Inflammatory macrophage treated with lipopolysaccharide for 1 hour (primary cell): ENCODE data around the gene HM13.
"Not testable (repeated sequence)": the region's sequence is repeated elsewhere in the genome, so short reads cannot be mapped to it uniquely, and the experiment has no call there.

Source experiments
- DNase-seq, 2 donors: peaks; one replicate each; pipeline ENCODE4 v3.0.0-alpha.2; 2020 to 2022

HM13 gene, protein sequence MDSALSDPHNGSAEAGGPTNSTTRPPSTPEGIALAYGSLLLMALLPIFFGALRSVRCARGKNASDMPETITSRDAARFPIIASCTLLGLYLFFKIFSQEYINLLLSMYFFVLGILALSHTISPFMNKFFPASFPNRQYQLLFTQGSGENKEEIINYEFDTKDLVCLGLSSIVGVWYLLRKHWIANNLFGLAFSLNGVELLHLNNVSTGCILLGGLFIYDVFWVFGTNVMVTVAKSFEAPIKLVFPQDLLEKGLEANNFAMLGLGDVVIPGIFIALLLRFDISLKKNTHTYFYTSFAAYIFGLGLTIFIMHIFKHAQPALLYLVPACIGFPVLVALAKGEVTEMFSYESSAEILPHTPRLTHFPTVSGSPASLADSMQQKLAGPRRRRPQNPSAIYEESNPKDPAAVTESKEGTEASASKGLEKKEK

DNA sequence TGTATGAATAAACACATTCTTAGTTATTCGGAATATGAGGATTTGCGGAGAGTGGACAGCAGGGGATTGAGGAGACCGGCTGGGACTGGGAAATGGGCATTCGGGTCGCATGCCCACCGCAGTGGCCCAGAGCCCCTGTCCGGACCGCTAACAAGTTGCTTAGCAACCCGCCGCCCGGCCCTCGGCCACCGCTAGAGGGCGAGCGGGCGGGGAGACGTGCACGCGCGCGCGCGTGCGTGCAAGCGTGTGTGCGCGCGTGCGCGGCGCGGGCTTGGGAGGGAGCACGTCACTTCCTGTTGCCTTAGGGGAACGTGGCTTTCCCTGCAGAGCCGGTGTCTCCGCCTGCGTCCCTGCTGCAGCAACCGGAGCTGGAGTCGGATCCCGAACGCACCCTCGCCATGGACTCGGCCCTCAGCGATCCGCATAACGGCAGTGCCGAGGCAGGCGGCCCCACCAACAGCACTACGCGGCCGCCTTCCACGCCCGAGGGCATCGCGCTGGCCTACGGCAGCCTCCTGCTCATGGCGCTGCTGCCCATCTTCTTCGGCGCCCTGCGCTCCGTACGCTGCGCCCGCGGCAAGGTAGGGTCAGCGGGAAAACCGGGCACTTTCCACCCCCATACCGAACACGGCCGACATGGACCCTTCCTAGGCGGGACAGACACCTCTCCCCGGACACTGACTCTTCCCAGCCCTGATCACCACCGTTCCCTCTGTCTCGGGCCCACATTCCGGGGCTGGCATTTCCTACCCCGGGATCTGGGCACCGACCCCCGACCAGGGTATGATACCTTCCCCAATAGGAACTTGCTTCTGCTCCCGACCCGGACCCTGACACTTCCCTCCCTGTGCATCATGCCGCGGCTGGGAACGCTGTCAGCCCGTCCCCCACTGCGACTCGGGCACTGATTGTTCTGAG, at the start of gene HM13:
Gene HM13 (plus strand): TSS at position 289 of the 918 bp plus-strand sequence. CDS start 110 bp downstream, at position 399.
- DNase-seq = peak; percentile 85 to 95

DNA sequence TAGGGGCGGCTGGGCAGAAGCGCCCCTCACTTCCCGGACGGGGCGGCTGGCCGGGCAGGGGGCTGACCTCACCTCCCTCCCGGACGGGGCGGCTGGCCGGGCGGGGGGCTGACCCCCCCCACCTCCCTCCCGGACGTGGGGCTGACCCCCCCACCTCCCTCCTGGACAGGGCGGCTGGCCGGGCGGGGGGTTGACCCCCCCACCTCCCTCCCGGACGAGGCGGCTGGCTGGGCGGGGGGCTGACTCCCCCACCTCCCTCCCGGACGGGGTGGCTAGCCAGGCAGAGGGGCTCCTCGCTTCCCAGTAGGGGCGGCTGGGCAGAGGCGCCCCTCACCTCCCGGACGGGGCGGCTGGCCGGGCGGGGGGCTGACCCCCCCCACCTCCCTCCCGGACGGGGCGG, 43.3 kb upstream of the HM13 start:
- DNase-seq = not testable (repeated sequence)

DNA sequence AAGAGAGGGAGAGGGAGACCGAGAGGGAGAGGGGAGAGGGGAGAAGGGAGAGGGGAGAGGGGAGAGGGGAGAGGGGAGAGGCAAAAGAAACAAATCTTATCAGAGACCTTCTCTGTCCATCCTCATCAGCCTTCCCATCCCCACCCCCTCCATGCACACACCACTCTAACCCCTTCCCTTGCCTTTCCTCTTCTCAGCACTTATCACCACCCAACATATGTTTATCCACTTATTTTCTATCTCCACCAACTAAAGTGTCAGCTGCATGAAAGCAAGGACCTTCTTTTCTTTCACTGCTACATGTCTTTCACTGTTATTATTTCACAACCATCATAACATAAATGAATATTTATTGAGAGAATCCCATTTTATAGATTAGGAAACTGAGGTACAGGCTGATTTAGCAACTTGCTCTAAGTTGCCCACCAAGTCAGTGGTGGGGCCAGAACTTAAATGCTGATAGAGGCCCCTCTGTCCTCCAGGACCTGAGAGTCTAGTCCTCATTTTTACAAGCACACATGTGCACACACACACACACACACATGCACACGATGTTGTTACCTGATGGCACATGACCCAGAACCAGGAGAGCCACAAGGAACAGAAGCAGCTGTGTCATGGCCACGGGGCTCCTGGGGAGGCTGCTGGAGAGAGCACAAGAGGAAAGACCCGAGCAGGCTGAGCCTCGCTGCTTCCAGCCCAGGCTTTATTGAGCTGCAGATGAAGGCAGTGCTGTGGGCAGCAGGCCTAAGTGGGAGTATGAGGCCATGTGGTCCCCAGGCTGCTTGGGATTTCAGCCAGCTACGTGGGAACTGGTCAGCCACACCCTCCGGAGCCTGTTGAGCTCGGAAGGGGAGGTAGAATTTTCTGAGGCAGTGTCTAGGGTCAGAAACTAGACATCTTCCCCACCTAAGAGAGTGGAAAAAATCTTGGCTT, 41.6 kb upstream of the HM13 start:
- no peak for DNase-seq

DNA sequence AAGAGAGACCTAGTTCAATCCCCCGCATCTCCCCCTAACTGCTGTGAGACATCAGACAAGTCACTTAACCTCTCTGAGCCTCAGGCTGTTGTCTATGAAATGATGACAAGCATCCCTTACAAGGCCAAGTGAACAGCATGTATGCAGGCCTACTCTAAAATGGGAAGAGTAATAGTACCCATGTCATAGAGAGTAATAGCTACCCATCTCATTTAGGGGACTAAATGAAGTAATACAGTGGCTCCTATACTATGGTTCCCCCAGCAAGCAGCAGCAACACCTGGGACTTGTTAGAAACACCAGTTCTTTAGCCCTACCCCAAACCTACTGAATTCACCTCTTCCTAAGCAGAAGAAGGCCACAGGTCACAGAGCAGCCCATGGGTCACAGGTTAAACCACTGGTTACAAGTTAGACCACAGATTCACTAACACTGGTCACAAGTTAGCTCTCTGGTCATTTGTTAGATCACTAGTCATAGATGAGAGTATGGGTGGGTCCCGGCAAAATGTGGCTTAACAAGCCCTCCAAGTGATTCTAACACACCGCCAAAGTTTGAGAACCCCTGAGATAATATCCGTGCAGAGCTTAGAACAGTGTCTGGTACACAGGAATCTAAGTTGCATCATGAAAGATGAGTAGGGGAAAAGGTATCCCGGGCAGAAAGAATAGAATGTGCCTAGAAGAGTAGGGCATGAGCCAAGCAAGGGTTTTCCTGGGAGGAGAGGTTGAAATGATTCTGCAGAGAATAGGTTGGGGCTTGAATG, 40.7 kb upstream of the HM13 start:
- no peak for DNase-seq

DNA sequence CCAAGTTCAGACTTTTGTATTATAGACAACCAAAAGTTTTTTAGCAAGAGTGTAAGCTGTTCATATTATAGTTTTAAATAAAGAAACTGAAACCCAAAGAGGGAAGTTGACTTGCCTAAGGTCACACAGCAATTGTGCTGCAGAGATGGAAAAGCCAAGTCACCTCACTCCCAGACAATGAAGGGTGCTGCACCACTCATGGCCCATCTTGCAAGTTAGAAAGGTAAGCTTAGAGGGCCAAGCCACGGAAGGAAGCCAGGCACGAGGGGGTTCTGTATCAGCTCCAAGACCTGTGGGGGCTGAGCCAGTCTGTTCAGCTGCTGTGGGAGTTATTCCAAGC, 40.2 kb upstream of the HM13 start:
- DNase-seq = peak; percentile 30 to 36

DNA sequence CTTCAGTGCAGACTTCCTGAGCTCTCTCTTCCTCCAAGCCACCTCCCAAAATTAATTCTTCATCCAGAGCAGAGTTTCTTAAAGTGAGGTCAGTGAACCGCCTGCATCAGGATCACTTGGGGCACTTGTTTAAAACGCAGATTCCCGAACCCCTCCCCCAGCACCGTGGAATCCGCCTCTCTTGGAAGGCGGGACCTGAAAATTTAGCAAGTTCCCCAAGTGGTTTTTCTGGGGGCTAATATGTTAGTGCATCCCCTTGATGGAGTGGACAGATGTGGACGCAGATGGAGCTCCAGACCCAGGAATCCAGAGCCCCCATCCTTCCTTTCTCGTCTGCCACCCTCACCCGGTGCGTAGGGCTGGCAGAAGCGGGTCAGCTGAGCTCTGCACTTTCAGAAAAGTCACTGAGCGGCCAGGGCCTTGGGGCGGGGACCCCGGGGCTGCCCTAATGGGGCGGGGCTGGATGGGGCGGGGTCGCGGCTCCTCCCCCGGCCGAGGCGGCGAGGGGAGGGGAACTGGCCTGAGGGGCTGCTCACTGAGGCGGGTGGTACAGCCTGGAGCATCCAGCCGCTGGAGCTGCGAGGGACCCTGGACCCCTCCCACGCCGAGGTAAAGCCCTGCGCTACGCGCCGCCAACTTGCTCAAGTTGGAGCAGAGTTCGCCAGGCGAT, 39.3 kb upstream of the HM13 start, which contains the start of the genes DEFB124 and REM1:
Gene DEFB124 (minus strand): TSS at position 370 of the 670 bp plus-strand sequence. CDS start 2,114 bp downstream, outside the sequence.
Gene REM1 (plus strand): TSS at position 531 of the 670 bp plus-strand sequence. CDS start 1,158 bp downstream, outside the sequence.
- no peak for DNase-seq

DNA sequence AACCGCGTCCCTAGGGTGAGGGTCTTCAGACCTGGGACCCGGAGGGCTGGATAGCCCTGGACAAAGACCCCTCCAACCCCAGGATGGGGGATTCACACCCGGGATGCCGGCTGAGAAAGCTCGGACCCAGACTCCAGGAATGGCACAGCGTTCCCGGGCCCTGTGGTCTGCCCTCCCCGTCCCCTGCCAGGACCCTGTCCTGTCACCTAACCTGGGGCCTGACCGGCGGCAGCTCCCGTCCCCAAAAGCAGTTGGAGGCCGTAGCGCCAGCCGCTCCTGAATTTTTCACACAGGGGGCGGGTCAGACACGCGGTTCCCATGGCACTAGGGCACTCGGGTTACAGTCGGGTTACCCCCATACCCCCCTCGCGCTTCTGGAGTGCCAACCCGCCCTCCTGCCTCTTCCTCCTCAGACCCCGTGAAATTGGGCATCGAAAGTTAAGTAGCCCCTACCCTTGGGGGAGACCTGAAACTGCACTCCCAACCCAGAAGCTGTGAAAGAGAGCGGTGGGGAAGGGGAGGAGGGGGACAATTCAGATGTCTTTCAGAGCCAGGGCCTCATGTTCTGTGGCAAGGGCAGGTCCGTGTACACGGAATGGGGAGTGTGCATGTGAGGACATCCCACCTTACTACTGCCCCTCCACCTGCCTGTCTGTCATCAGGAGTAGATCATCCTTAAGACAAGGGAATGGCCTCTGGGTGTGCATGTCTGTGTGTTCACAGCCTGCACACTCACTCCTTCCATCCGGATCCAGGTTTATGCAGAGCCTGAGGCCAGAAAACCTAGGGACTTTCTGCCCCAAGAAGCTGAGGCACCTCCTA, 38.6 kb upstream of the HM13 start:
- DNase-seq = no peak

DNA sequence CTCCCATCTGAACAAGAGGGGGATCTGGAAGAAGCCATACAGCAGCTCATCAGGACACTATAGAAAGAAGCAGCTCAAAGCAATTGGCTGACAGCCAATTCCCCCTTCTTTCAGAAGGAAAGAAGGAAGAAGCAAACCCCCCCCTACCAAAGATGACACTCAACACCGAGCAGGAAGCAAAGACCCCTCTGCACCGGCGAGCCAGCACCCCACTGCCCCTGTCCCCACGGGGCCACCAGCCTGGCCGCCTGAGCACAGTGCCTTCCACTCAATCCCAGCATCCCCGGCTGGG, 38.0 kb upstream of the HM13 start:
- DNase-seq = no peak

DNA sequence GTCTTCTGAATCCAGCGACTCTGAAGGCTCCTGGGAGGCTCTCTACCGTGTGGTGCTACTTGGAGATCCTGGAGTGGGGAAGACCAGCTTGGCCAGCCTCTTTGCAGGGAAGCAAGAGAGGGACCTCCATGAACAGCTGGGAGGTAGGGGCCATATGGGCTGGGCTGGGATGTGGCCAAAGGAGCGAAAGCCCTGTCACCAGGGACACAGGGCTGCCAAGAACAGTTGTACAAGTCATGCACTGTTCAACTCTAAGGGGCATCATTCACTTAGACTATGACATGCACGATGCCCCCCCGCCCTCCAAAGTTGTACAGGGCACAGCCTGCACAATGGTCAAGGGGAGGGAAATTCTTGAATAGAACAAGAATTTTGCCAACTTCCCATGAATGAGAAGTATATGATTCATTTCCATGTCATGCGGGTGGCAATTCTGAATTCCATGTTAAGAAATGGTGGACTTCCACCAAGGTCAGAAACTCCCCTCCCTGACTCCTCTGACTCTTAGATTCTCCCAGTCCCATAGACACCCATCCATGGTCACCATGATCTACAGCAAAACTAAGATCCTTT, 37.5 kb upstream of the HM13 start:
- DNase-seq = peak; percentile 23 to 53

DNA sequence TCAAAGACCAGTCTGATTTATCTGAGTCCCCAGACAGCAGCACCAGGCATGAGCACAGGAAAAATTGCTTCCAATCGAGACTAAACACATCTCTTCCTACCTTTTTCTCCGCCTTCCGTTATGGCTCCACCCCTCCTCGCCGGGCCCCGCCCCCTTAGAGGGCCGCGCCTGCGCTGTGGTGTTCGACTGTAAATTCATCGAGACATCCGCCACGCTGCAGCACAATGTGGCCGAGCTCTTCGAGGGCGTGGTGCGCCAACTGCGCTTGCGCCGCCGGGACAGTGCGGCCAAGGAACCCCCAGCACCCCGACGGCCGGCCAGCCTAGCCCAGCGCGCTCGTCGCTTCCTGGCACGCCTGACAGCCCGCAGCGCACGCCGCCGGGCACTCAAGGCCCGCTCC, 30.2 kb upstream of the HM13 start:
- DNase-seq = no peak

DNA sequence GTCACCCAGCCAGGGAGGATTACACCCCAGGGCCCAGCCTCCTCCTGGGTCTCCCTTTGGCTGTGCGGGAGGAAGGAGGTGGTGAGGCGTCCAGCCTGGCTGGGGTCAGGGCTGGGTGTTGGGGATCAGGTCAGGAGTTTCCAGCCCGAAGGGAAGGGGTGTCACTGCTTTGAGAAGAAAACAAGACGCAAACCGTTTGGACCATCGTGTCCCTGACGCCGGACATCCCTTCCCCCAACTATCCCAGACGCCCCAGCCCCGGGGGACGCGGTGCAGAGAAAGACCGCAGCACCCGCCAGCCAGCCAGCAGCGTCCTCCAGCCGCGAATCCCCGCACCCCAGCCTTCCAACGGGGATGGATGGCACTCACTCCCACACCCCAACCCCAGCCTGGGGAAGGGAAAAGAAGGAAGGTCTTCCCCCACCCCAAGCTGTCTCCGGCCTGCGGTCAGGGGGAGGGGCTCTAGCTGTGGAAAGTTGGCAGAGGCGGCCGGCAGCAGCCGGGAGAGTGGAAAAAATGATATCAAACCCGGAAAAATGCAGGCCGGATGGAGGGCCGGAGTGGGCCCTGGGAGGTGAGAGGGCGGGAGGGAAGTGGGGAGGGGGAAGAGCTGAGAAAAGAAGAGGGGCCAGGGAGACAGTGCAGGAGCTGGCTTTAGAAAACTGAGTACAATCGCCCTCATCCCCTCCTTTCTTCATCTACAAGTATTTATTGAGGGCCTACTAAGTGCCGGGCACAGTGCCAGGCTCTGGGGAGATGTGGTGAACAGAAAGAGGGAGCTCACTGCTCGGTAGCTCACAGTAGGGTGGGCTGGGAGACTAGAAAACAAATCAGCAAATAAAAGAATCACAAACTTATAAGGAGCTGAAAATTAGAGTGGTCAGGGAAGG, 28.5 kb upstream of the HM13 start:
- DNase-seq = no peak

DNA sequence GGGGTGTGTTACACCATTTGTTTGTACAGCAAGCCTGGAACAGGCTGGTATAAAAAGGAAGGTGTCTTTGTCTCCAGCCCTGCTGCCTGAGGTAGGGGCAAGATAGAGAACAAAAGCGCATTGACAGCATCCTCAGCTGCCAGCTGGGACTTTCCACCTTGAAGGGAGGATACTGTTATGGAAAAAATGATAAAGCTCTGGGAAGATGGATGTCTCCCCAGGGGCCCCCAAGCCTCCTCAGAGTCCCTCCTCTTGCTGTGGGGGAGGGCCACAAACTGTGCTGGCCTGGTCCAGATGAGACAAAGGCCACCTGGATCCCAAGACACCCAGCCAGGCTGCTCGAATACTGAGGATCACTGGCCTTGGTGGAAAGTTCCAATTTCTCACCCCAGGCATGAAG, 26.1 kb upstream of the HM13 start:
- no peak for DNase-seq

DNA sequence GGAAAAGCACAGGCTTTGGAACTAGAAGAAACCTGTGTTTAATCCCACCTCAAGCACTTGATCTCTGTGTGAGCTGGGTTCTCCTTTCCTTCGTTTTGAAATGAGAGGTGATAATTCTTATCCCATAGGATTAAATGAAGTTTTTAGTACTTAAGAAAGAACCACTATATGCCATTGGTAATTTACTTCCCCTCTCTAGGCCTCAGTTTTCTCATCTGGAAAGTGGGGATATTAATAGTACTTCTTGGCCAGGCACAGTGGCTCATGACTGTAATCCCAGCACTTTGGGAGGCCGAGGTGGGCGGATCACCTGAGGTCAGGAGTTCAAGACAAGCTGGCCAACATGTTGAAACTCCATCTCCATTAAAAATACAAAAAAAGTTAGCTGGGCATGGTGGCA, 25.1 kb upstream of the HM13 start:
- DNase-seq = no peak

DNA sequence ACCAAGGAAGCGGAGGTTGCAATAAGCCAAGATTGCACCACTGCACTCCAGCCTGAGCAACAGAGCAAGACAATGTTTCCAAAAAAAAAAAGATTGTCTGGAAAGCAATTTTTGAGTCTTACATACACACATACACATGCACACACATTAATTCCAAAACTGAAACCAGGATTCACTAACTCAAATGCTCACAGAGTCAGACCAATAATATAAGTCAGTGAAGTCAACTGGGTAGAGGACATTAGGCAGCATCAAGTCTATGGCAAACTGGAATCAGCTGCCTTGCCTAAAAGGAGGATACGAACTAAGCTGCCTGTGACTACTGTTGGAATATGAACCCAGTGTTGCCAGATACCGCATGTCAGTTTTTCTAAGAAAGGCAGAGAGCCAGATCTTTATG, 23.5 kb upstream of the HM13 start:
- DNase-seq = no peak

DNA sequence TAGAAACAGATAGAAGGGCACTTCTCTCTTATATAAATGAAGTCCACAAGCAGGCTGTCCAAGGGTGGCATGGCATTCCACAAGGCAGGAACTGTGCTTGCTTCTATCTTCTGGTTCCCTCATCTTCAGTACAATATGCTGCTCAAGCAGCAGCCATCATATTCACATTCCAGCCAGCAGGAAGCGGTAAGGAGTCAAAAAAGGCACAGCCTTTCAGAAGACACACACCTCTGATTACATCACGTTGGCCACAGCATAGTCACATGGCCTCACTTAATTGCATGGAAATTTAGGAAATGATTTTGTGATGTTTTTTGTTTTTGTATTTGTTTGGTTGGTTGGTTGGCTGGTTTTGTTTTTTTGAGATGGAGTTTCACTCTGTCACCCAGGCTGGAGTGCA, 20.1 kb upstream of the HM13 start:
- peak in 1 of 2 donors; percentile 40 for DNase-seq

DNA sequence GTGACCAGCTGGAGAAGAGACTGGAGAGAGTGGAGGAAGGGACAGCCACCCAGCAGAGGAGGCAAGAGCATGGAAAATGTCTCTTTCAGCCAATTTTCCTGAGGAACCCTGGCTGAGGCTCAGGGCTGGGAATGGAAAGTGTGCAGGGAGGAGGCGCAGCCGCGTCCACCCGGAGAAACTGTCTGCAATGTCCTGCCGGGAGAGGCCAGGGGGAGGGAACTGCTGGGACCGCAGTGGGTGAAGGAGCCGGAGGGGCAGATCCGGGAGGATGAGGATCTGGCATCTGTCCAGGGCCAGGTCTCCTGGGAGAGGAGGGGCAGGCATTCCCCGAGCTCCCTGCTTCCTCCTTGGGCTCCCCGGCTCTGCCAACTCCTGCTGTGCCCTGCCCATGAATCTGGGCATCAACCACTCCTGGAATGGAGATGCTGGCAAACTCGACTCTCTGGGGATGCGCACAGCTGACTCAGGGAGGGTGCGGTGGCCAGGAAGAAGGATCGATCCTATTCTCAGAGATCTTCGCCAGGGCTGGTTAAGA, 17.4 kb upstream of the HM13 start:
- no peak for DNase-seq

DNA sequence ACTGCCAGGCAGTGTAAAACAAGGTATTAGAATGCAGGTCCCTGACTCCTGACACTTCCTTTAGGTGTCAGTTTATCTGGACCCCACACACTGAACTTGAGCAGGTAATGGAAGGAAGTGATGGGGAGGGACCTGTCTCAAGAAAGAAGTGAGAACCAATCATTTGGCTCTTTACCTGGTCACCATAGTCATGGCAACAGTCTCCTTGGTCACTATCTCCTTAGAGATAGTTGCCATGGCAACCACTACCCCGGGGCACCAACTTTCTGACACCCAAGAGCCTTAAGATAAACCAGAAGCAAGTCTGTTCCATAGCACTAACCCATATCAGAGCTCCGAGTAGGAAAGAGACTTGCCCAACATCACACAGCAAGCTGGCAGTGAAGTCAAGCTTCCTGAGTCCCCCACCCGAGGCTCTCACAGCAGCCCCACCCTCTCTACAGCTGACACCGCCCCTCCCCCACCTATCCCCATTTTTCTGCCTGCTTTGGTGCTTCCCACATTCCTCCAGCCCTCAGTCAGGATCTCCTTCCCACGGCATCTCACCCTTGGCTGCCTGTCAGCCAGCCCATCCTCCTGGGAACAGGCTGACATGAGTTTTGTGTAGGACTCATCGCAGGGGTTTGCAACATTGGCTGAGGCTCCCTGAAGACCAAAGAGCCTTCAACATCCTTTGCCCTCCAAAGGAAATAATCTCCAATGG, 16.3 kb upstream of the HM13 start:
- DNase-seq = no peak

DNA sequence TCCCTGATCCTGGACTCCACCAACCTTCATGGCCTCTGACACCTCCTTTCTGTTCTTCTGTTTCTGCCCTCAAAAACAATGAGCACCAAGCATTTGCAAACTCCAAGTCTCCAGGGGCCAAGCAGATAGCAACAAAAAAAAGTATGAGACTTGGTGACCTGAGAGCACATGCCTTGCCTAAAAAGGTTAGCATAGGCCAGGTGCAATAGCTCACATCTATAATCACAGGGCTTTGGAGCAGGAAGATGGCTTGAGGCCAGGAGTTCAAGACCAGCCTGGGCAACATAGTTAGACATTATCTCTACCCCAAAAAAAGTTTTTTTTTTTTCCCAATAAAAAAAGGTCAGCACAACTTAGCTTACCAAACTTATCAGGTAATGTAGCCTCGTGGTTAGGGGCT, 13.7 kb upstream of the HM13 start:
- DNase-seq = no peak
